Muscle of arm (tissue), 12 donors: ENCODE measurements around the gene HDAC9. TPM values are rescaled to one million over a fixed set of nuclear protein-coding genes. Genes with fewer than 3 reads are reported as not detected.

Source experiments
- DNase-seq: peaks from one replicate; pipeline ENCODE4 v3.0.0-alpha.2; 2013
- polyA plus RNA-seq, 12 donors: library from polyadenylated mRNA; unstranded; fragments of 120-200 nt; gene quantifications; one replicate each; pipeline ENCODE4 v1.2.1, GENCODE V29; 2013; ENCODE audit not compliant: insufficient read length in 12 of 12

Gene HDAC9
- polyA plus RNA-seq, 12 donors, result 17.3 to 30.0 (median 20.0) TPM; not detected in 1

DNA sequence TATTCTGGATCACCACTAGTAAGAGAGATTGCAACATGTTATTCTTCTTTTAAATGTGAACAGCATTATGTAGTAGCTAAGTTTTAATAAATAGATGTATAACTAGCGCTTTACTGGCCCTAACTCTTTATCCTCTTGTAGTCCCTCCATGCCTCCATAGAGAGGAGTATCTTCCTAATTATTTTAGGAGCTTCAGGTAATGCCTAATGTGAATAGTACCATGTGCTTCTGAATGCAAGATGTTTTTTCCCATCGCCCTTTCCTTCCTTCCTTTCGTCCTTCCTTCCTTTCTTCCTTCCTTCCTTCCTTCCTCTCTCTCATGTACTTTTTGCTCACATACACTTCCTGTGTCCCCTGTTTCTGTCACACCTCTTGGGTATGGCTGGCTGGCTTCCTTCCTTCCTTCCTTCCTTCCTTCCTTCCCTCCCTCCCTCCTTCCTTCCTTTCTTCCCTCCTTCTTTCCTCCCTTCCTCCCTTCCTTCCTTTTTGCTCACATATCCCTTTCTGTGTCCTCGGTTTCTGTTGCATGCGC lies 290.7 kb downstream of the HDAC9 start:
- DNase-seq, result no peak

DNA sequence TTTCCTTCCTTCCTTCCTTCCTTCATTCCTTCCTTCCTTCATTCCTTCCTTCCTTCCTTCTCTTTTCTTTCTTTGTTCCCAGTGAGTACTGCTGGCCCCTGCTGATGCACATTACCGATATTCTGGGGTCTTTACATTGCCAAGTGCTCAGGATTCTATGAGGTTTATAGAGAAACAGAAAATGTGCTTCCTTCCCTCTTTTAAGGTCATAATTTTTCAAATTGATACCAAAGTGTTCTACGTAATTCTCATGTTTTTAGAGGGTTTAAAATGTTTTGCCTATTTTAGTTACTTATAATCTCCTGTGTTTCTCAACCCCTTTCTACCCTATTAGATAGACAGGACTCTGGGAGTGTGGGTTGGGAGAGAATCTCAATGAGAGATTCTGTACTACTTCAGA lies 291.2 kb downstream of the HDAC9 start:
- no peak for DNase-seq

DNA sequence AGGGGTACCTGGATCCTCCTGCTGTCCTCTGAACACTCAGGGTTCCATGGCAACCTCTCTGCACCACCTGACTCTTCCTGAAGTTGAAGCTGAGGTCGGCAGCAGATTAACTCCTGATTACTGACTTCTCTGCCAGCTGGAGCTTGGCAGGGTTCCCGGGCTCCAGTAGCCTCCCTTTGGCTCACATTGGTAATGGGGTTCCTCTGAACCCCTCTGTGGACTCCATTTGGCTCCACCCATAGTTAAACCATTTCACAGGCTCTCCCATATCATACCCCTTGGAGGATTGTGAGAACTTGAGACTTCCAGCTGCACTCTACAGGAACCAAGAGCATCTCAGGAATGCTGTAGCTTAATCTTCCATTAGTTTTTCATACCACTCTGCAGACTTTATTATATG lies 292.5 kb downstream of the HDAC9 start:
- no peak for DNase-seq

DNA sequence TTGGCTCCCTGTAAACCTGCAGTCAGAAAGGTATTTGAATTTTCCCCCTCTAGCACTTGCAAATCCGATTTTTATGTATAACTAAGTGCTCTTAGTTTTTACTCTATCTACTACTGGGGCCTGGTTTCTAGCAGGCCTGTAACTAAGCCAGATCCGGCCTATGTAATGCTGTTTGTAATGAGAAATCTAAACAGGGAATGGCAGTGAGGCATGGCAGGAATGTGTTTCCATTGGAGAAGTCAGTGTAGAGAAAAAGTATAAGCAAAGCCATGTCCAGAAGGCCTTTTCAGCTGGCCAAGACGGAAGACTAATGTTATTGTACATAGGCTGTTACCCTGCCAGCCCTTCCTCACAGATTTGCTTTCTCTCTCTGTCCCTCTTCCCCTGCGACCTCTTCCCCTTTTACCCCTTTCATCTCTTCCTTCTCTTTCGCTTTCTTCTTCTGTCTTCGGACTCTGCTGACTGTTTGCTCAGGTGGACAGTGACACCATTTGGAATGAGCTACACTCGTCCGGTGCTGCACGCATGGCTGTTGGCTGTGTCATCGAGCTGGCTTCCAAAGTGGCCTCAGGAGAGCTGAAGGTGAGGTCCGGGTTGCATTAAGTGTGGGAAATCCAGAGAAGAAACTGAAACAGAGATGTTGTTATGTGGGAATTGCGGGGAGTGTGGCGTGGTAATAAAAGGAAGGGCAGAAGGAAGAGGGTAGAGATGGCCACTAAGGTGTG lies 297.5 kb downstream of the HDAC9 start:
- peak; percentile 18 for DNase-seq

DNA sequence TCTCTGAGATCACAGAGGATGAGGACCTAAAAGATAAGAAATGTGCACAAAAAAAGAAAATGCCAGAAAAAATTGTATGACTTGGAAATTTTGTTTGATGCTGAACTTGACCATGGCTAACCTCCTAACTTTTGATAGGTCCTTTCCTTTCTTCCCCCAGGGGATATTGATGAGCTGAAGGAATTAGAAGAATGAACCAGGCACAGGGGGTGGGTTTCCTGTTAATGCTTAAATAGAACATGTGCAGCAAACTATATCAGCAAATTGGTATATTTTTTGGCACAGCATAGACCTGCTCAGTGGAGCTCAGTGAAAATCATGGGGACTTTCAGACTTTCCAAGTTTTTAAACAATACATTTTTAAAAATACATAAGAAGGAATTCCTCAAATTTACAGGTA lies 300.7 kb downstream of the HDAC9 start:
- DNase-seq, result no peak

DNA sequence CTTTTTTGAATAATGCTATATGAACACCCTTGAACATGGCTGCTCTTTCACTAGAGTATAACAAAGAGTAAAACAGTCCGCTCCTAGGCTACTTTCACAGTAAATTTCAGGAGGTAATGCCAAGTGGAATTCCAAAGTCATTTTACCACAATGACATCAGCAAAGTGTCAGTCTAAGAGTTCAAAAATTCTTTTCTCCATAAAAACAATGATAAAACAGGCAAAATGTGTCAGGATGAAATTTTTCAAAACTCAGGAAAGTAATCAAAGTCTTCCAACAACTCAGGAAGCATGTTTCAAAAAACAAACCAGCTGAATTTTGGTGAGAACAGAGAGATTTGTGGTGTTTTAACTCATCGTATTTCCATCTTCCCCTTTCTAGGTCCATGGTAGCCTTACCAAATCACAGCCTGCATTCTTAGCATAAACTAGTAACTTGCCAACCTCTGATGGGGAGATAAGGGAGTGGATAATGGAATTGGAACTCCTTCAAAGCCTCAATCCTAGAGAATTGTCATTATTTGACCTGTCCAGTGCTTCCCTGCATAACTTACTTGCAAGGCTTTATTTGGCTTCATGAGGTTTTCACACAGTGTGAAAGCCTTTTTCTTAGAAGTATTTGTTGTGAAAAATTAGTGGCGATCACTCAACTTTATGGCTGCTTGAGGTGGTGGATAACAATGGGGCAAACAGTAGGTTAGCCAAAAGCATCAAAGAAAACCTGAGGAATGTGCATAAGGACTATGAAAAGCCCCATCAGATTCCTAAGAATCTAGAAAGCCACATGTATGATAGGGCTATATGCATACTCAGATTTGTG lies 302.7 kb downstream of the HDAC9 start:
- no peak for DNase-seq

DNA sequence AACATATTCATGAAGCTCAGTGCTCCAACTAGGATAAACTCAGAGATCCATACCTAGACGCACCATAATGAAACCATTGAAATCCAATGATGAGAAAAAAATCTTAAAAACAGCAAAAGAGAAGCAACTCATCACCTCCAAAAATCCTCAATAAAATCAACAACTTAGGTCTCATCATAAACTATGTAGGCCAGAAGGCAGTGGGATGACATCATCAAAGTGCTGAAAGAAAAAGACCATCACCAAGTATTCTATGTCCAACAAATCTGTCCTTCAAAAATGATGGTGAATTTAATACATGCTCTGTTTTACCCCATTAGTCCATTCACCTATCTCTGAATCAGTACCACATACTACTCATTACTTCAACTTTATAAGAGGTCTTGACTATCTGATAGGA lies 304.4 kb downstream of the HDAC9 start:
- DNase-seq, result no peak

DNA sequence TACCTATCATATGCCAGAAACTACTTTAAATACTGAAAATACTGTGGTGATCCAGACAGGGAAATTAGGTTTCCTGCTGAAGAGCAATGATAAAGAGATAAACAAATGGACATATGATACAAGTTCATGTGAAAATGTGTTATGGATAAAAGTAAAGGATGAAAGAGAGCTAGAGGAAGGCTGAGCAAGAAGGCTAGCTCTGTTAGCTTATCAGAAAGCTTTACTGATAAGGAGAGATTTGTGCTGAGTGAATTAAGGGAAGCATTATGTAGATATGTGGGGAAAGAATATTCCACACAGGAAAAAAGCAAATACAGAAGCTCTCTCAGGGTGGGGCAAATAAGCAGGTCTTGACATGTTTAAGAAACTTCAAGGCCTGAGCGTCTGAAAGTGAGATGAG lies 308.4 kb downstream of the HDAC9 start:
- DNase-seq, result no peak

DNA sequence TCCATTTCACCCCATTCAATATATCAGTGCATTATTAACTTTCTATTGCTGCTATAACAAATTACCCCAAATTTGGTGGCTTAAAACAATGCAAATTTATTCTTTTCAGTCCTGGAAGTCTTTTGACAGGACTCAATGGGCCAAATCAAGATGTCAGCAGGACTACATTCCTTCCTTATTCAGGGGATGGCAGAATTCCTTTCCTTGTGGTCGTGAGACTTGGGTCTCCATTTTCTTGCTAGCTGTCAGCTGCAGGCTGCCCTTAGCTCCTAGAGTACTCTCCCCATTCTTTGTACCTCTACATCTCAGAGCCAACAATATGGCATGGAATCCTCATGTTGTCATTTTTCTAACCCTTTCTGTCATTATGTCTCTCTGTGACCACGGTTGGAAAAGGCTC lies 310.6 kb downstream of the HDAC9 start:
- no peak for DNase-seq

DNA sequence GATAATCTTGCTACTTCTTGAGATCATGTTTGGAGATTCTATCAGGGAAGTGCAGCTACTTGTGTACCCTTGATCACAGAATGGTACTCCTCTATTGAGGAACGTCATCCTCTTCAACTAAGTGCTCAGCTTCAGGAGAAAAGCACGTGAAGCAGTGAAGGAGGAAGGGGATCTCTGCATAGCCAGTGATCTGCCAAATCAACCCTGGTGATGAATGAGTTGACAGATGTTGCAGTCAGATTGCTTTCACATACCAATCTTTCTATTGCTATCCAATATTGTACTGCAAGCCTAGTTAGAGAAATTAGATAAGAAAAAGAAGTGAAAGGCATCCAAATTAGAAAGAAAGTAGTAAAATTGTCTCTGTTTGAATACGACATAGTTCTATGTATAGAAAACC lies 312.5 kb downstream of the HDAC9 start:
- DNase-seq, result no peak

DNA sequence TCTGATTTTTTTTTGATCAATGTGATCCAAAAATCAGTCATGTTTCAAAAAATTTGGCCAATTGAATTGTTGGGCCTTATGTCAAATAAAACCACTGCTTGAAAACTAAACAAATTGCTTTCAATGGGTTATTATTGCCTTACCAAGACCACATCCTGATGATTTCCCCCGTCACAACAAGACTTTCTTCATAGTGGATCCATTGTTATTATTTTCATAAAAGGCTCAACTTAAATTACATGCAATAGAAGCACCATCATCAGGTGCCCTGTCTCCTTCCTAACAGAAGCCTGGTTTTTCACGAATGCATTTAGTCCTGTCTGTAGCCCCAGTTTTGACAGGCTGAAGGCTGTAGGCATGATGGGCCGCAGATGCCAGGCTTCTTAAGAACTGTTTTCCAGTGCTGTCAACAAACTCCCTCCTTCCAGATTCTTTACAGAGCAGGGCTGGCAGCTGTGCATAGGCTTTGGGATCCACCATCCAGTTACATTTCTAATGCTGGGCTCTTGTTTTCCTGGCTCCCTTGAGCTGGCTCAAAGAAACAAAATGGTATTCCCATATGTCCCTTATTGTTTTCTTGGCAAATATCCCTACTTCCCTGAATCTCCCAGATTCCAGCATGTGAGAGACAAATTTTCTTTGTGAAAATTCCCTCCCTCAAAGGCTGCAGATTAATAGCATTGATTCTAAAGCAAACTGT lies 319.9 kb downstream of the HDAC9 start:
- no peak for DNase-seq

DNA sequence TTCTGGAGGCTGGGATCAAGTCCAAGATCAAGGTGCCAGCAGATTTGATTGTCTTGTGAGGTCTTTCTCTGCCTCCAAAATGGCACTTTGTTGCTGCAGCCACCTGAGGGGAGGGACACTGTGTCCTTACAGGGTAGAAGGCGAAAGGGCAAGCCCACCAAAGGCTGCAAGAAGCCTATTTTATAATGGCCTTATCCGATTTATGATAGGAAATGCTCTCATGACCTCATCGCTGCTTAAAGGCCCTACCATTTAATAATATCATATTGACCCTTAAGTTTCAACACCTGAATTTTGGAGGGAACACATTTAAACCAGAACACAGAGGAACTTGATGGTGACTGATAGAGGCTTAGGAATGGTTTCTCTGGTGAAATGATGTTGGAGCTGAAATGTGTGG lies 325.4 kb downstream of the HDAC9 start:
- no peak for DNase-seq

DNA sequence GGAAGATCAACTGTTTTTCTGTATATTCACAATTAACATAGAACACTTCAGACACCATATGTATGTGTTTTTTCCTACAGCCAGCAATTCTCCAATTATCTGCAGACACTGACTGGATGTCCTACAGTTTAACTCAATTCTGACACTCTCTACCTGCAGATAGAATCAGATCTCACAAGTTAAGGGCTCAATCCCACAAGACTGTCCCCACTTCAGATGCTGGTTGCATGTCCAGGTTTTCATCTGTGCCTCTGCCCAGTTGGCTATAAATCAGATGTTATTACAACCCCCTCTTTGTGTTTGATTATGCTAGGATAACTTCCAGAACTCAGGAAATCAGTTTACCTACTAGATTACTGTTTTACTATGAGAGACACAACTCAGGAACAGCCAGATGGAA lies 326.0 kb downstream of the HDAC9 start:
- DNase-seq, result no peak

DNA sequence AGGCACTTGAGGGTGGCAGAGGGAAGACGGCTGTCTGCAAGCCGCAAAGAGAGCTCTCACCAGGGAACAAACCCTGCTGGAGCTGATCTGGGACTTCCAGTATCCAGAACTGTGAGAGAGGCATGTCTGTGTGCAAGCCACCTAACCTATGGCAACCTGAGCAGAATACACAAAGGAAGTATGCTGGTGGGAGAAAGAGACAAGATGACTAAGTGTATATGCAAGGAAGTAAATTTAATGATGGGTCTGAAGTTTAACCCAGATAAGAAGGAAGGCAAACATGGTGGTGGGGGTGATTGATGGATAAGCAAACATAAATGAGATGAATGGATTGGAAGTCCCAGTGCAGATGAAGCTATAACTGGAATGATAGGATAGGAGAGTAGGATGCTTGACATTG lies 328.6 kb downstream of the HDAC9 start:
- DNase-seq, result no peak

DNA sequence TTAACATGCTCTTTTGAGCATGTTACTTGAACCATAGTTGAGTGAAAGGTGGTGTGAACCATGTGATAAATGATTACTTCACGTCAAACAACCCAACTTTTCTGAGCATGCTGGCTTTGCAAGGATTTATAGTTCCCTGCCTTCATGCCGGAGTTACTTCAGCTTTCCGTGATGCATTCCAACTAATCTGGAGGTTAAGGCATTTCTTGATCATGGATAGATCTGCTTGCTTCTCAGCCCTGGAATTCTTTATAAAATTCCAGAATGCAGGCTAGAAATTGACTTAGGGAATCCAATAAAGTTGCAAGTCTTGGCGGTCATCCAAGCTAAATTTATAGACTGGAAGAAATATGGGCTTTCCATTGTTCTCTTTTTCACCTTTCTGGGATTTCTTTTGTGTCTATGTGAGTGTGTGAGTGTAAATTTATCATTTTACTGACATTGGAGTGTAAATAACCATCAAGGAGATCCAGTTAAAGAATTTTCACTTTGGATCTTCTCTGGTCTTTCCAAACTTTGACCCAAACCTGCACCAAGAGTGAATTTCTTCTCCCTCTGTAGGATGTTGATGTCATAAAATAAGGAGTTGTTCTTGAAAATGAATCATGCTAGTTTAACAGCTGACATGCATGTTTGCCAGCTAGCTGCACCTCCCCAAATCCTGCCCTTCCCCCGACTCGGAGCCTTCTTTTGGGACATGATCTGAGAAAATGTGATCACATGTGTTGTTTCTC lies 332.9 kb downstream of the HDAC9 start:
- DNase-seq, result peak; percentile 54

DNA sequence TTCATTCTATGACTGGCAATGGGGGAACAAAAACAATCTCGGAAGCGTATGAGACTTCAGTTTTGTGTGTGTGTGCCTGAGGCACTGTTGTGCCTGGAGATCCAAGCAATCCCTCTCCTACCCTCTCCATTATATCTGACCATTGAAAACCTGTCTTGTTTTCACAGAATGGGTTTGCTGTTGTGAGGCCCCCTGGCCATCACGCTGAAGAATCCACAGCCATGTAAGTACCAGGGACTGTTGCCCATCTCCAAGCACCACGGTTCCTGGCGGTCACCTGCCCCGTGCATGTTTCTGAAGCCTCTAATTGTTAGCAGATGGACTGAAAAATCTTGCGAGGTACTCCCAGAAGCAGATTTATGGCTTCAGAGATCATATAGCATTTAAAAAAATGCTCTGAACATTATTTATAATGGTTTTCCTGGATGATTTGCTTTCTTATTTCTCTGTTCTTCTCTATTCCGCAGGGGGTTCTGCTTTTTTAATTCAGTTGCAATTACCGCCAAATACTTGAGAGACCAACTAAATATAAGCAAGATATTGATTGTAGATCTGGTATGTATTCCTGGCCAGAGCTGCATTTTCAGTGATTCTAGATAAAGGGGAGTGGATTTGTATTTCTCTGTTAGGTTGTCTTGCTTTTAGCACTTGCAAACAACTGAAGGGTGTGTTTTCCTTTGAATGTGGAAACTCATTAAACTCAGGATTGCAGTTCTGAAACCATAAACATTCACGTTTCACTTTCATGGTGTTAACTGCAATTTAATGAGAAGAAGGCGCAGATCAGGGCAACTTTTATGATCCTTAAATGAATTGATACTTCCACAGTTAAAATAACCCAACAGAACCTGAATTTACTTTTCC lies 333.7 kb downstream of the HDAC9 start:
- no peak for DNase-seq

DNA sequence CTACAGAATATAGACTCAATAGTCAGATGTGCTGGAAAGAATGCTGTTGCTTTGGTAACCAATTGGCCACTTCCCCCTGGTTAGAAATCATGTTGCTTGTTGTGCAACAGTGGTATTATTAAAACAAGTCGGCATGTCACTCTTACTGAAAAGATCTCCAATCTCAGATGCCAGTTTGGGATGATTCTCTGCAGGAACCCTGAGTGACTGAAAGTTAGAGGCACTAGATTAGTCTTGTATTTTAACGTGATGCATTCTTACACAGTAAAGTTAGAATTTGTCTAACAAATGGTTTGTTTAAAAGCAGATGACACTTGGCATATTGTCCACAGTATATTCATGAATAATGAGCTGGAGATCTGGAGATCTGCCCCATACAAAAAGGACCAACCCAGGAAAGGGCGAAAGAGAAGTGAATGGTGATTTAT lies 334.3 kb downstream of the HDAC9 start:
- peak; percentile 83 for DNase-seq

DNA sequence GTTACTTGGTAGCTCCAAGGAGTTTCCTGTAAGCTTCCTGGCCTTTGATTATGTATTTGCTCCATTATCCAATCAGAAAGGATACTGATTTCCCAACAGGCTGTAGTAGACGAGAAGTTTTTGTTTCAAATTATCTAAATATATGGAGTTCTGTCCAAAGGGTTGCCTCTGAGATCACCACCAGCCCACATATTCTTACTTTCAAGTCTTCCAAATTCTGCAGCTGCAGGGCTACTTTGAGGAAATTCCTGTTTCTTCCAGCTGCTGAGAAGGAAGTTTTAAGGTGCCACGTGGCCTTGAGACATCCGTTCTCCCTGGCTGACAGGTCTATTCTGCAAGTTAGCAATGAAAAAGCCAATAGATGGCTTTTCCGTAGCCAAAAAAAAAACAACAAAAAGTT lies 335.9 kb downstream of the HDAC9 start:
- peak; percentile 83 for DNase-seq

DNA sequence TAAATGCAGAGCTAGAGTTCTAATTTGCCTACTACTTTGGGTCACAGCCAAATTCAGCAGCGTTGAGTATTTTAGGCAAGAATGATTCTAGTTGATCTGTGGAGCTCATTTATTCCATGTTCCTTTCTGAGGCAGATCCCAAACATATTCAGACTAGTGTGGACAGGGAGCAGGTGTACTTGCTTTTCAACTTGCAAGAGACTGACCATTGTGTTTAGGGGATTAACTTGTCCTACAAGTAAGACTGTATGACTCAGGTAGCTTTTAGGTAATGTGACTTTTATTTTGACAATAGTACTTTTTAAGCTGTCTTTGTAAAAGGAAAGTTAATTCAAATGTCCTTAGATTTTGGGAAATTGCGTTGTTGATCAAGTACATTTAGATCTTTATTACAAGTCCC lies 336.4 kb downstream of the HDAC9 start:
- DNase-seq, result no peak

DNA sequence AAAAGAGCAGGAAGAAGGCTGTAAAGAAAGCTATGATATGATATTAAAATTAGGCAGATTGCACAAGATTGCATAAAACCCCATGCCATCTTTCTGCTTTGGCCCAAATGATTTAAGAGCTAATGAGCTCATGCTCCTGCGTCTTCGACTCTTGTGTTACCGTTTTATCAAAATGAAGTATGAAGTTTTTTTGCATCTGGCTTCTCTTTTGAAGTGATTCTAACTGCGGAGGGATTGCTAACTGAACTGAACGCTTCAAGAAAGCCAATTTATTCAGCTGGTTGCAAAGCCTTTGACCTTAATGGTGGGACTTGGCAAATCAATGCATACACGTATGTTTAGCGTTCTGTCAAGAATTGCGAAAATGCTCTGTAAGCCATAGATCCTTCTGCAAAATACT lies 339.0 kb downstream of the HDAC9 start:
- no peak for DNase-seq
